HG02981 (cell line): Measurements from ENCODE around the gene PILRB.
"Not testable (repeated sequence)": the region's sequence is repeated elsewhere in the genome, so short reads cannot be mapped to it uniquely, and the experiment has no call there.

Experiments
- ATAC-seq: cut with Tn5 transposase; IDR thresholded peaks from one replicate; pipeline ENCODE4 v1.9.1; 2021; ENCODE audit warnings: mild to moderate bottlenecking, moderate library complexity; ENCODE audit not compliant: unreplicated experiment

The PILRB gene

GRCh38 chr7:100353685-100354330 lies 4.1 kb upstream of the PILRB start:
- no peak for ATAC-seq

GRCh38 chr7:100356416-100357068 lies 1.4 kb upstream of the PILRB start:
- no peak for ATAC-seq

GRCh38 chr7:100357131-100357561 lies 771 bp upstream of the PILRB start:
- ATAC-seq = no peak

GRCh38 chr7:100358857-100359212 lies 918 bp downstream of the PILRB start:
- ATAC-seq = no peak

- ATAC-seq = no peak
These were observed 2.4 kb downstream of the PILRB start for GRCh38 chr7:100360135-100360854.

- ATAC-seq = no peak
These were observed 5.2 kb downstream of the PILRB start for GRCh38 chr7:100363098-100363497.

GRCh38 chr7:100363797-100364196 lies 5.9 kb downstream of the PILRB start:
- ATAC-seq = not testable (repeated sequence)

GRCh38 chr7:100364480-100364879 lies 6.6 kb downstream of the PILRB start:
- ATAC-seq = no peak

- not testable (repeated sequence) for ATAC-seq
These were observed 8.1 kb downstream of the PILRB start for GRCh38 chr7:100365998-100366367.

GRCh38 chr7:100366411-100367250 lies 8.7 kb downstream of the PILRB start:
- ATAC-seq = no peak

GRCh38 chr7:100367251-100367620 lies 9.3 kb downstream of the PILRB start:
- ATAC-seq = no peak

GRCh38 chr7:100367676-100368613 lies 10.0 kb downstream of the PILRB start:
- no peak for ATAC-seq

- ATAC-seq = peak; percentile 63
These were observed 11.2 kb downstream of the PILRB start for GRCh38 chr7:100369105-100369504.

GRCh38 chr7:100370303-100370702 lies 12.4 kb downstream of the PILRB start:
- ATAC-seq = no peak

- no peak for ATAC-seq
These were observed 12.8 kb downstream of the PILRB start for GRCh38 chr7:100370746-100371145.

- no peak for ATAC-seq
These were observed 13.7 kb downstream of the PILRB start for GRCh38 chr7:100371561-100372171.

- no peak for ATAC-seq
These were observed 14.3 kb downstream of the PILRB start for GRCh38 chr7:100372256-100372655.

- ATAC-seq = no peak
These were observed 14.8 kb downstream of the PILRB start for GRCh38 chr7:100372694-100373093.

GRCh38 chr7:100373261-100373831 lies 15.4 kb downstream of the PILRB start, which contains the start of gene PILRA:
PILRA (plus strand) TSS chr7:100373487; CDS start chr7:100373657, 170 bp downstream.
- ATAC-seq = no peak
